ENCODE measurements around the gene SPANXN5.
"Not testable (repeated sequence)": the region's sequence is repeated elsewhere in the genome, so short reads cannot be mapped to it uniquely, and the experiment has no call there.

Gene SPANXN5

DNA sequence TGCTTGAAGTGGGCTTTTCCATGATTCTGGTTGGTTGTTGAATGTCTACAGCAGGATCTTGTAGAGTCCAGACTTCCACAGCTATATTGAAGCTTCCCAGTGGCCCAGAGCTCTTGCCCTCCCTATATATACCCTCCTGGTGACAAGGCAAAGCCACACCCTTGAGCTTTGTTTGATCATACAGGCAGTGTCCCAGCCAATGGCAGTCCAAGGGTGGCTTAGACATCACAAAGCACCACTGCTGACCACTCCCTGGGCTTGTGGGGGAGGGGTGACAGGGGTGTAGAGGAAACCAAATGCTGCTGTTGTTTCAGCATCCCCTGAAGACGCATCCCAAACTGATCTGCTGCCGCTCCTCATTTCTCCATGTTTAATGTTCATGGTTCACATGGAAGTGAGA, at the start of gene SPANXN5:
Gene SPANXN5 (minus strand): TSS at position 101 of the 400 bp plus-strand sequence. CDS start 79 bp downstream, at position 22.
- DNase-seq: not testable (repeated sequence)

- DNase-seq: not testable (repeated sequence)
Measured at GRCh38 chrX:52843619-52844018, 46.4 kb upstream of the SPANXN5 start.

GRCh38 chrX:52839137-52839536, 41.9 kb upstream of the SPANXN5 start:
- DNase-seq: no peak

DNA sequence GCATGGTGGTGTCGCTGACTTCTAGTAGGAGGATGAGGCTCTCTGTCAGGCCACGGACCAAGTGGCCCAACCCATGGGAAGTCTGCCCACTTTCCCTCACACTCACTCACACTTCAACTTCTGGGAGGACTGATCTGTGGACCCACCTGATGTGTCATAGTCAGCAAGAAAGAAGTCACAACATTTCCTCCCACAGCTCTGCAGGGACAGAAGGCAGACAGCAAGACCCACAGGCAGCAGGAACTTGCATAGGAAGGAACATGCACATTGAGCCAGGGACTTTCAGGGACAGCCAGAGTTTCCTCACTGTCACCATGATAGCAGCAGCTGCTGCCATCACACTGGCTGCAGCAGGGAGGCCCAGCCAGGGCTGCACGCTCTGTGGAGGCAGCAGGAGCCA, 33.3 kb upstream of the SPANXN5 start:
- no peak for DNase-seq

DNA sequence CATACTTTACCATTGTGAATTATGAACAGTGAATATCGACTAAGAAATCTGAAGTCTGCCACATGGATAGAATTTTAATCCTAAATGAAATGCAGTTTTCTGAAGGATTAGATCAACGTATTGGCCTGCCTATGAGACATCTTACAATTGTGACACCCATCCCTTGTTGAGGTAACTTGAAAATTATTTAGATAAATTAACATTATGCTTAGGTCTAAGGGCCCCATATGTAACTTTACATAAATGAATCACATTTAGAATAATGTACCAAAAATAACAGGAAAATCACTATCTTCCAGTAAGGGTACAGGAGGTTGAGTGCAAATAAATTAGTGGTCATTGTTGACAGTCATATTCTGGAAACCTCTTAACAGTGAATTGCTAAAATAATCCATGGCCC, 27.4 kb upstream of the SPANXN5 start:
- DNase-seq: no peak

DNA sequence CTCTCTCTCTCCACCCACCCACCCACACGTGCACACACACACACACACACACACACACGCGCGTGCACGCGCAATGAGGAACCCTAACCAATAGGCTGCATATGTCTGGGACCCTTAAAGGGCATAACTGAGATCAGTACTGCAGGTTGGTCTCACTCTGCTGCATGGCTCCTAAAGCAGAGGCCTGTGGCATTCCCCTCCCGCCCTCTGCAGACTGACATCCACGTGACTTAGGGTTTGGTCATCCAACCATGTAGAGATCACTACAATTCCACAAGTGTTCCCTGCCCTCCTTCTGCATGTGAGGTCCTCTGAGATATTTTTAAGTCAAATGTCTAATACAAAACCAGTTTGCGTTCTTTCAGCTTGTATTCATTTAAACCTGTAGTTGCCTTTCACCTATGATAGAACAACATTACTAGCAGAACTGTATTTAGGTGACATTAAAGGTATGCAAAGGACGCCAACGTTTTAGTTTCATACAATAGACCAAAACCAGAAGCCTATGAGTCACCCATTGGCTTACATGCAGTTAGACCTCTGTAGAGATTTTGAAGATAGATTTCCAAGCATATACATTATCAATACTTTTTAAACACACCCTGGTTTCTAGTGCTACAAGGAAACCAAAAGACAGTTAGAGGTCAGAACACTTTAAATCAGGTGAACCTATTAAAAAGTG, 24.0 kb upstream of the SPANXN5 start:
- DNase-seq: no peak

- DNase-seq: no peak
Measured at GRCh38 chrX:52819788-52820187, 22.6 kb upstream of the SPANXN5 start.

DNA sequence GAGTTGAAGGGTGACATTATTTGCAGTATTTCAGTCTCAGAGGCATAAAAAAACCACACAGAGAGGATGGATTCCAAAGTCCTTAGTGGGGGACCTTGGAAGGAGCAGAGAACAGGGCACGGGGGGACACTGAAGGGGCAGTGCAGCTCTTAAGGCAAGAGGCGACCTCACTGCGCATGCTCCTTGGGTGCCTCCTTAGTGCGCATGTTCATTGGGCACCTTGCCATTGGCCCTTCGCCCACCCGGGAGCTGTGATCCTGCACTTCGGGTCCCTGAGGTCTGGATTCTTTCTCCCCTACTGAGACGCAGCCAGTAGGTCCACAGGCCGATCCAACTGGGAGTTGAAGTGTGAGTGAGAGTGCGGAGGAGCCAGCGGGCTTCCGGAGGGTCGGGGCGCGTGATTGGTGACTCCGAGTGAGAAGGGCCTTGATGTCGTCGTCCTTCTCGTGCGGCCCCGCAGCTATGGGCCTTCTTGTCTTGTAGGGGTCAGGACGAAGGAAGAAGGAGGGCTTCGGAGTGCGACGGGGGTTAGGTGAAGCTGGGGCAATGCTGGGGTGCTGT, 13.9 kb upstream of the SPANXN5 start, which contains the start of gene XAGE5:
Gene XAGE5 (plus strand): TSS at position 223 of the 561 bp plus-strand sequence. CDS start 1,280 bp downstream, outside the sequence.
- DNase-seq: no peak

- DNase-seq: not testable (repeated sequence)
Measured at GRCh38 chrX:52804876-52805275, 7.6 kb upstream of the SPANXN5 start.

- DNase-seq: not testable (repeated sequence)
Measured at GRCh38 chrX:52773504-52773903, 23.7 kb downstream of the SPANXN5 start.

DNA sequence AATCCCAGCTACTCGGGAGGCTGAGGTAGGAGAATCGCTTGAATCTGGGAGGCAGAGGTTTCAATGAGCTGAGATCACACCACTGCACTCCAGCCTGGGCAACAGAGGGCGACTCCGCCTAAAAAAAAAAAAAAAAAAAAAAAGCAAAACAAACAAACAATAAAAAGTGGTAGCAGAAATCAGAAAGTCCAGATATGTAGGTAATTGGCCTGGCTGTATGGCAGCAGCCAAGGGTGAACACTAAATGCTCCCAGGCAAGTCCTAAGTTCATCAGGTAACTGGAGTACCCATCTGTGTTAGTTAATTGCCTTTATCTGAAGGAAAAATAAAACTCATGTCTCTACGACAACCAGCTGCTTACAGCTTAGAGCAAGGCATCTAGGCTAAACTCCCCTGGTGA, 31.2 kb downstream of the SPANXN5 start:
- not testable (repeated sequence) for DNase-seq

GRCh38 chrX:52750952-52751351, 46.3 kb downstream of the SPANXN5 start, which contains the start of gene SSX2B:
Gene SSX2B (plus strand): TSS chrX:52751252. CDS start chrX:52752681, 1,429 bp downstream.
- DNase-seq: not testable (repeated sequence)
